ENCODE data around the gene WDR7.

WDR7 gene

GRCh38 chr18:56711708-56712445, 60.7 kb downstream of the WDR7 start:
- Histone ChIP-seq H2AFZ (no peak overlapping the region), H3K27me3 (ENCODE audit: control insufficient read depth, insufficient read depth, low read length) (no peaks in the 10 kb centered on the region)

GRCh38 chr18:56712761-56713160, 61.6 kb downstream of the WDR7 start:
- H3K4me3 ChIP-seq (ENCODE audit: low read depth, low read length), result no peak overlapping the region
- no peak overlapping the region for H3K9ac ChIP-seq
- H3K4me2 ChIP-seq (ENCODE audit: low read length), result no peak overlapping the region
- H2AFZ ChIP-seq, result no peak overlapping the region
- no peaks in the 10 kb centered on the region for H3K79me2 ChIP-seq
- TF ChIP-seq CTCF (IDR thresholded peaks at IDR 0.05), result no peak
- no peaks in the 10 kb centered on the region for H3K36me3 ChIP-seq (ENCODE audit: control insufficient read depth, insufficient read depth, low read length)
- H3K27me3 ChIP-seq (ENCODE audit: control insufficient read depth, insufficient read depth, low read length), result no peaks in the 10 kb centered on the region
- no peaks in the 10 kb centered on the region for H3K9me3 ChIP-seq (ENCODE audit: control insufficient read depth, low read length)
- no peak overlapping the region for H3K27ac ChIP-seq
- H3K4me1 ChIP-seq, result no peaks in the 10 kb centered on the region

More at GRCh38 chr18:56711708-56712445, 60.7 kb downstream of the WDR7 start:
- no peaks in the 10 kb centered on the region for H3K79me2 ChIP-seq
- no peak overlapping the region for H3K4me2 ChIP-seq (ENCODE audit: low read length)
- no peaks in the 10 kb centered on the region for H3K4me1 ChIP-seq
- no peaks in the 10 kb centered on the region for H3K9me3 ChIP-seq (ENCODE audit: control insufficient read depth, low read length)
- no peak overlapping the region for H3K9ac ChIP-seq
- no peak overlapping the region for H3K27ac ChIP-seq
- TF ChIP-seq CTCF (IDR thresholded peaks at IDR 0.05), result no peak
- H3K36me3 ChIP-seq (ENCODE audit: control insufficient read depth, insufficient read depth, low read length), result no peaks in the 10 kb centered on the region
- H3K4me3 ChIP-seq (ENCODE audit: low read depth, low read length), result no peak overlapping the region

- Histone ChIP-seq H3K9ac (no peak overlapping the region), H3K4me1 (no peaks in the 10 kb centered on the region), H3K4me2 (ENCODE audit: low read length) (no peak overlapping the region), H3K4me3 (ENCODE audit: low read depth, low read length) (no peak overlapping the region), H3K27me3 (ENCODE audit: control insufficient read depth, insufficient read depth, low read length) (no peaks in the 10 kb centered on the region), H2AFZ (no peak overlapping the region), H3K79me2 (no peaks in the 10 kb centered on the region), H3K27ac (no peak overlapping the region), H3K36me3 (ENCODE audit: control insufficient read depth, insufficient read depth, low read length) (no peaks in the 10 kb centered on the region), H3K9me3 (ENCODE audit: control insufficient read depth, low read length) (no peaks in the 10 kb centered on the region)
- TF ChIP-seq CTCF (IDR thresholded peaks at IDR 0.05), result no peak
Measured at GRCh38 chr18:56715121-56715520, 64.0 kb downstream of the WDR7 start.

GRCh38 chr18:56716692-56717146, 65.6 kb downstream of the WDR7 start:
- Histone ChIP-seq H3K79me2 (no peaks in the 10 kb centered on the region), H3K9ac (no peak overlapping the region), H3K9me3 (ENCODE audit: control insufficient read depth, low read length) (no peaks in the 10 kb centered on the region), H3K4me2 (ENCODE audit: low read length) (no peak overlapping the region), H3K4me3 (ENCODE audit: low read depth, low read length) (no peak overlapping the region), H3K27ac (no peak overlapping the region), H3K36me3 (ENCODE audit: control insufficient read depth, insufficient read depth, low read length) (no peaks in the 10 kb centered on the region), H3K4me1 (no peaks in the 10 kb centered on the region), H2AFZ (no peak overlapping the region), H3K27me3 (ENCODE audit: control insufficient read depth, insufficient read depth, low read length) (no peaks in the 10 kb centered on the region)
- no peak for TF ChIP-seq CTCF (IDR thresholded peaks at IDR 0.05)

- Histone ChIP-seq H3K79me2 (no peaks in the 10 kb centered on the region), H3K4me1 (no peaks in the 10 kb centered on the region), H3K4me2 (ENCODE audit: low read length) (no peak overlapping the region), H3K4me3 (ENCODE audit: low read depth, low read length) (no peak overlapping the region), H3K9ac (no peak overlapping the region), H2AFZ (no peak overlapping the region), H3K27ac (no peak overlapping the region), H3K36me3 (ENCODE audit: control insufficient read depth, insufficient read depth, low read length) (no peaks in the 10 kb centered on the region), H3K27me3 (ENCODE audit: control insufficient read depth, insufficient read depth, low read length) (no peaks in the 10 kb centered on the region), H3K9me3 (ENCODE audit: control insufficient read depth, low read length) (no peaks in the 10 kb centered on the region)
- no peak for TF ChIP-seq CTCF (IDR thresholded peaks at IDR 0.05)
Measured at GRCh38 chr18:56721031-56721430, 69.9 kb downstream of the WDR7 start.

Data from parathyroid adenoma (tissue), 2 donors.